ENCODE results near the gene RRM1.
"Not testable (repeated sequence)": the region's sequence is repeated elsewhere in the genome, so short reads cannot be mapped to it uniquely, and the experiment has no call there.

The RRM1 gene

GRCh38 chr11:4084406-4085125 lies 10.0 kb upstream of the RRM1 start:
- no peak for DNase-seq

- DNase-seq: no peak
These were observed 9.0 kb upstream of the RRM1 start for GRCh38 chr11:4085575-4085974.

- no peak for DNase-seq
These were observed 7.8 kb upstream of the RRM1 start for GRCh38 chr11:4086575-4087353.

GRCh38 chr11:4087551-4087950 lies 7.0 kb upstream of the RRM1 start:
- DNase-seq: no peak

GRCh38 chr11:4090258-4090657 lies 4.3 kb upstream of the RRM1 start:
- peak; percentile 66 for DNase-seq

DNA sequence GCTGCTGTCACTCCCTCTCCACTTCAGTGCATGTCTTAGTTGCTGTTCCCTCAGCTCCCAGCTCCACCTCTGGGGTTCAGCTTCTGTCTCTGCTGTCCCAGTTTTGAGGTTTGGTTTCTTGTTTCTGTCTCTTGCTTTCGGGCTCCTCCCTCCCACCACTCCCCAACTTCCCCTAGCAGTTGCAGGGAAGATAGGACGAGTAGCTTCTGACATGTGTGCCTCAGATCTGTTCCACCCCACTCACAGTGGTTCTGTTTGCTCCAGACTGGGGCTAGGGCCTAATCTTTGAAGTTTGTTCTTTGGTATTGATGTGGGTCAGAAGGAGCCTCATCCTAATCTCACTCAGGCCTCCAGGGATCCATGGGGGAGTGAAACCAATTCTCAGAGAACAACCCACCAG lies 2.6 kb upstream of the RRM1 start:
- DNase-seq: peak; percentile 46

DNA sequence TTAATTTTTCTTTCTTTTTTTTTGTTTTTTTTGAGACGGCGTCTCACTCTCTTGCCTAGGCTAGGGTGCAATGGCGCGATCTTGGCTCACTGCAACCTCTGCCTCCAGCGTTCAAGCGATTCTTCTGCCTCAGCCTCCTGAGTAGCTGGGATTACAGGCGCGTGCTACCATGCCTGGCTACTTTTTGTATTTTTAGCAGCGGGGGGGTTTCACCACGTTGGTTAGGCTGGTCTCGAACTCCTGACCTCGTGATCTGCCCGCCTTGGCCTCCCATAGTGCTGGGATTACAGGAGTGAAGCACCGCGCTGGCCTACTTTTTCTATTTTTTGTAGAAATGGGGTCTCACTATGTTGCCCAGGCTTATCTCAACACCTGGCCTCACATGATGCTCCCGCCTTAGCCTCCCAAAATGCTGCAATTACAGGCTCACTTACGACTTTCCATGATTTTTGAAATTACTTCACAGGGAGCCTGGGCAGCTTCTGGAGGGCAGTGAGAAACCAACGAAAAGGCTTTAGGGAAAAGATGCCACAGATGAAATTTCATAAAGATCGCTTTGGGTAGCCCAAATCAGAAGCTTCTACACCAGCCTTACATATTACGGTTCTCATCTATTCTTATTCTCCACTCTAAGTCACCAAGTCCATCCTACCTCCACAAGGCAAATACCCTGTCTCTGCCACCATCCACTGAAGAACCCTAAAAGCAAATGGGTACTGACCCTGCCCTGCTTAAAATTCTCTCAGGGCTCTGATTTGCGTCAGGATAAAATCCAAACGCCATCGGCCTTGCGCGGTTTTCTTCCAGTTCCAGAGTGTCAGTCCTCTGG lies 866 bp upstream of the RRM1 start:
- DNase-seq: no peak

DNA sequence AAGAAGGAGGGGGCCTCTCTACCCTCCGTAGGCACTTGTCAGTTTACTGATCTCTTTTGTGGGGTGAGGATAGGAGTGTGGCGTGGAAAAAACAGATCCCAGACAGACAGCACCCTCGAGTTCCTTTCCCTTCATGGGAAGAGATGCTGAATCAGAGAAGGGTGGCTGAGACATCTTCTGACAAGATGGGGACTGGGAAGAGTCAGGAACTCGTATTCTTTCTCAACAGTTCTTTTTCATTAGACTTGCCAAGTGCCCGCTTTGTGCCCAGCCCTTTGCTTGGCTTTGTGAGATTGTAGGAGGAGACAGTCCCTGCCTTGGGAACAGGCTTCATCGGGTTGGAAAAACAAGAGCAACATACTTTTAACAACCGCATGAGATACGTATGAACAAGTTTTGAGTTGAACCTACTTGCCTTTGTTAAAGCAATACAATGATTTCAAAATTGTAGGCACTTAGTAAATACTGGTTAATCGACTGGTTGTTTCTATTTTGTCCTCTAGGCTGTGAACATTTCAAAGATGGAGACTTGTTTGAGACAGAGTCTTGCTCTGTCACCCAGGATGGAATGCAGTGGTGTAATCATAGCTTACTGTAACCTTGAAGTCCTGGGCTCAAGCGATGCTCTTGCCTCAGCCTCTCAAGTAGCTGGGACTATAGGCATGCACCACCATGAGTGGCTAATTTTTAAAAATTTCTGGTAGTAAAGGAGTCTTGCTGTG lies 1.1 kb downstream of the RRM1 start:
- DNase-seq: no peak

DNA sequence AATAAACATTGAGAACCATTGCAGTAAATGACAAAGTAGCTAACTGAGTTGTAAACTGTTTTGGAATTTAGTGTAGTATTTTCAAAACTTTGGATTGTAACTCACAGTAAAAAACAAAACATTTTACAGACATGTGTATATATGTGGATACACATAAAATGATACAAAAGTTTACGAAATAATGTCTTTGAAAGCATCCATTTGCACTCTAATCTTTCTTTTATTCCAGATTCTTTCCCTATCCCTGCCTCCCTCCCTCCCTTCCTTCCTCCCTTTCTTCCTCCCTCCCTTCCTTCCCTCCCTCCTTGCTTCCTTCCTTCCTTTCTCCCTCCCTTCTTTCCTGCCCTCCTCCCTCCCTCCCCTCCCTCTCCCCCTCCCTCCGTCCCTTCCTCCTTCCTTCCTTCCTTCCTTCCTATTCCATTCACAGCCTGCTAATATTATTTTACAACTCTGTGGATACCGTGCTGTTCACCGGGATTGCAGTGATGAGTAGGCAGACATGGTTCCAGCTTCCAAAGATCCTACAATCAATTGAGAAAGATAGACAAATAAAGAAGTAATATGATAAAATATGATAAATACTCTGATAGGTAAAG lies 3.5 kb downstream of the RRM1 start:
- no peak for DNase-seq

DNA sequence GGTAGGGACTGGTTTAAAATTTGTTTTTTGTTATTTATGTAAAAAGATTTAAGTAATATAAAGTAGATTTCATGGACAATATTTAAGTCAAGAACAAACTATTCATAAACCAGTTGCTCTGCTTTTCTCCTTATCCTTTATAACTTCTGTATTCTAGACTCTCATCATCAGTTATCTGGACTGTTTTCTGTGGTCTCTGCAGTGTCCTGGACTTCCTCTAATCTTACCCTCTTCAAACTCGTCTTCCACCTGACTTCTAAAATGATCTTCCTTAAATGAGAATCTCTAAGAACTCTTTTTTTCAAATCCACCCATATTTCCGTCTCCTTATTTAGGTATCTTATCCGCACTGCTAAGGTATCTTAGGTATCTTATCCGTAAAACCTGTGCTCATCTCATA lies 8.1 kb downstream of the RRM1 start:
- no peak for DNase-seq

- DNase-seq: no peak
These were observed 8.7 kb downstream of the RRM1 start for GRCh38 chr11:4103269-4103668.

- no peak for DNase-seq
These were observed 11.3 kb downstream of the RRM1 start for GRCh38 chr11:4105916-4106315.

- no peak for DNase-seq
These were observed 17.2 kb downstream of the RRM1 start for GRCh38 chr11:4111834-4112233.

DNA sequence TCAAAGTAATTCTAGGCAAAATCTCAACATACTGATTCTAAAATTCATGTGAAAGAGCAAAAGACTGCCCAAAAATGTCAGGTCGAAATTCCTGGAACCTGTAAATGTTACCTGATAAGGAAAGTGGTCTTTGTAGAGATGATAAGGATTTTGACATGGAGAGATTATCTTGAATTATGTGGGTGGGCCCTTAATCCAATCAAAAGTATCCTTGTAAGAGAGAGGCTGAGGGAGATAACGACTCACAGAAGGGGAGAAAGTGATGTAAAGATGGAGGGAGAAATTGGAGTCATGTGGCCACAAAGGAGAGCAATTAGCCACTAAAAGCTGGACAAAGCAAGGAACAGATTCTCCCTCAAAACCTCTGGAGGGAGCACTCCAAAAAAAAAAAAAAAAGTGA lies 20.5 kb downstream of the RRM1 start:
- no peak for DNase-seq

- no peak for DNase-seq
These were observed 23.5 kb downstream of the RRM1 start for GRCh38 chr11:4118107-4118506.

DNA sequence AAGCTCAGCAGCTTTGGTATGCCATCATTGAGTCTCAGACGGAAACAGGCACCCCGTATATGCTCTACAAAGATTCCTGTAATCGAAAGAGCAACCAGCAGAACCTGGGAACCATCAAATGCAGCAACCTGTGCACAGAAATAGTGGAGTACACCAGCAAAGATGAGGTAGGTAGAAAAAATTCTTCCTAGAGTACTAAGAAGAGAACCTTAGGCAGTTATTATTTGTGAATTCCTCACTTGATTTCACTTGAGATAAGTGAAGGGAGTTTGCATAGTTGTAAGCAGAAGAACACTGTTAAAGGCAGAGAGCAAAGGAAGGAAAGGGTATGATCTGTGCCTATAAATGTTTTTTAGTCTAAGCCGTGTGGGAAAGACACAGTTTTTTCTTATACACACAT lies 28.6 kb downstream of the RRM1 start:
- DNase-seq: no peak

GRCh38 chr11:4125141-4125540 lies 30.5 kb downstream of the RRM1 start:
- DNase-seq: no peak

DNA sequence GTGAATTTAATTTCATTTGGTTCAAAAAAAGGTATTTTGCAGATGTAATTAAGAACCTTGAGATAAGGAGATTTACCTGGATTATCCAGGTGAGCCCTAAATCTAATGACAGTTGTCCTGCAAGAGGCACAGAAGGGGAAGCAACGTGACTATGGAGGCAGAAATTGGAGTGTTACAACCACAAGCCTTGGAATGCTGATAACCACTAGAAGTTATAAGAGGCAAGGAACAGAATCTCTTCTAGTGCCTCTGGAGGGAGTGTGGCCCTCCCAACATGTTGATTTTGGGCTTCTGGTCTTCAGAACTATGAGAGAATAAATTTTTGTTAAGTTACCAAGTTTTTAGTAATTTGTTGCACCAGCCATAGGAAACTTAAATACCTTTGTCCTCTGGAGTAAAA lies 32.8 kb downstream of the RRM1 start:
- DNase-seq: no peak

GRCh38 chr11:4130219-4130618 lies 35.6 kb downstream of the RRM1 start:
- DNase-seq: not testable (repeated sequence)

GRCh38 chr11:4134806-4135205 lies 40.2 kb downstream of the RRM1 start:
- DNase-seq: no peak

- DNase-seq: no peak
These were observed 43.9 kb downstream of the RRM1 start for GRCh38 chr11:4138497-4138896.

DNA sequence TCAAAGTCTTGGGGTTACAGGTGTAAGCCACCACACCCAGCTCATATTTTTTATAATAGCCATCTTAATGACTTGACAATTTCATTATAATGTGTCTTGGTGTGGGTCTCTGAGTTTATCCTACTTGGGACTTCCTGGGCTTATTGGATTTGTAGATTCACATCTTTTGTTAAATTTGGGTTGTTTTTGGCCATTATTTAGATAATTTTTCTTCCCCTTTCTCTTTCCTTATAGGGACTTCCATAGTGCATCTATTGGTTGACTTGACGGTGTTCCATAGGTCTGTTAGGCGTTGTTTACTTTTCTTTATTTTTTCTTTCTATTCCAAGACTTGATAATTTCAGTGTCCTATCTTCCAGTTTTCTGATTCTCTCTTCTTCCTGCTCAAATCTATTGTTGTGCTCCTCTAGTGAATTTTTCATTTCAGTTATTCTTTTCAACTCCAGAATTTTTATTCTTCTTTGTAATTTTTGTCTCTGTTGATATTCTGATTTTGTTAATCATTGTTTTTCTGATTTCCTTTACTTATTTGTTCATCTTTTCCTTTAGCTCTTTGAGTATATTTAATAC lies 45.6 kb downstream of the RRM1 start:
- no peak for DNase-seq

Data from CD4-positive, alpha-beta T cell treated with Interleukin-6 for 4 hours (primary cell).